DMS53 treated with DMSO at 0.1 percent for 48 hours (cell line): ENCODE measurements around the gene IL3.
A peak's percentile ranks its signal among the peaks of the same experiment; 100 is the strongest.

Experiments used
- DNase-seq: peaks from one replicate; lab custom pipeline; 2025; ENCODE audit not compliant: unreplicated experiment; lab: John Stamatoyannopoulos, UW

IL3 gene

DNA sequence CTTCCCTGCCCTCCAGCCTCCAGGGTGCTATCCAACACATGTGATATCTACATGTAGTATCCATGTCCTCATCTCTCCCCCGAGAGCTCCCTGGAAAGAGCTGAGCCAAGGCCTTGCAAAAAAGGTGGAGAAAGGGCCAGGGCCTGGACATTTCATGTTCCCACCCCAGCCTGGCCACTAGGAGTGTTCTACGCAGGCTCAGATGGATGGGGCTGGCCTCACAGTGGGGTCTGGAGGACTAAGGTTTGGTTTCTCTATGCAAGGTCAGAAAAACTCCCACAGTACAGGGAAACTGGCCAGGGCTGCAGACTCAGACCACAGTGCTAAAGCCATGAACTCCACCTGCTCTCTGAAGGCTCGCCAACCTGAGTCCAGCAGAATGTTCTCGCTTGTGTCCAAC, 11.6 kb downstream of the IL3 start:
- DNase-seq, result no peak

DNA sequence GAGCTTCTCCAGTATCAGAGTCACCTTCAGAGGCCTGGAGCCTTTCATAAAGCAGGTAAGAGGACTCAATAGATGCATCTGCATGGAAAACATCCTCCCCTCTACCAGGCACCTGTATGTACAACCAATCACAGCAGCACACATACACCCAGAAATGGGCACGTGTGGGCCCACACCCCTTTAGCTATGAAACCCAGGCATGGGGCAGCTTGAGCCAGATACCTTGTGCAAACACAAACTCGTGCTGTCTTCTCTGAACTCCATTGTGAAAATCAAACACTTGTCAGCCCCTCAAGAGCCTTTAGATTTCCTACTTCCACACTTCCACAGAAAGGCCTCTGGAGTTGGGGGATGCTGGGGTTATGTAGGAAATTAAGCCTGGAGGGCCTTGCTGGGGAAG, 12.1 kb downstream of the IL3 start:
- DNase-seq, result peak; percentile 74

DNA sequence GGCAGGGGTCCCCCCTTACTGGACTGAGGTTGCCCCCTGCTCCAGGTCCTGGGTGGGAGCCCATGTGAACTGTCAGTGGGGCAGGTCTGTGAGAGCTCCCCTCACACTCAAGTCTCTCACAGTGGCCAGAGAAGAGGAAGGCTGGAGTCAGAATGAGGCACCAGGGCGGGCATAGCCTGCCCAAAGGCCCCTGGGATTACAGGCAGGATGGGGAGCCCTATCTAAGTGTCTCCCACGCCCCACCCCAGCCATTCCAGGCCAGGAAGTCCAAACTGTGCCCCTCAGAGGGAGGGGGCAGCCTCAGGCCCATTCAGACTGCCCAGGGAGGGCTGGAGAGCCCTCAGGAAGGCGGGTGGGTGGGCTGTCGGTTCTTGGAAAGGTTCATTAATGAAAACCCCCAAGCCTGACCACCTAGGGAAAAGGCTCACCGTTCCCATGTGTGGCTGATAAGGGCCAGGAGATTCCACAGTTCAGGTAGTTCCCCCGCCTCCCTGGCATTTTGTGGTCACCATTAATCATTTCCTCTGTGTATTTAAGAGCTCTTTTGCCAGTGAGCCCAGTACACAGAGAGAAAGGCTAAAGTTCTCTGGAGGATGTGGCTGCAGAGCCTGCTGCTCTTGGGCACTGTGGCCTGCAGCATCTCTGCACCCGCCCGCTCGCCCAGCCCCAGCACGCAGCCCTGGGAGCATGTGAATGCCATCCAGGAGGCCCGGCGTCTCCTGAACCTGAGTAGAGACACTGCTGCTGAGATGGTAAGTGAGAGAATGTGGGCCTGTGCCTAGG, 13.0 kb downstream of the IL3 start, which contains the start of gene CSF2:
CSF2 (plus strand) TSS at position 559 of the 783 bp plus-strand sequence; CDS start at position 594, 35 bp downstream.
- DNase-seq, result peak; percentile 38

GRCh38 chr5:132074091-132074771, 13.8 kb downstream of the IL3 start:
- no peak for DNase-seq

GRCh38 chr5:132074772-132075718, 14.6 kb downstream of the IL3 start:
- DNase-seq, result peak; percentile 10

- no peak for DNase-seq
Measured at GRCh38 chr5:132075719-132076077, 15.2 kb downstream of the IL3 start.

DNA sequence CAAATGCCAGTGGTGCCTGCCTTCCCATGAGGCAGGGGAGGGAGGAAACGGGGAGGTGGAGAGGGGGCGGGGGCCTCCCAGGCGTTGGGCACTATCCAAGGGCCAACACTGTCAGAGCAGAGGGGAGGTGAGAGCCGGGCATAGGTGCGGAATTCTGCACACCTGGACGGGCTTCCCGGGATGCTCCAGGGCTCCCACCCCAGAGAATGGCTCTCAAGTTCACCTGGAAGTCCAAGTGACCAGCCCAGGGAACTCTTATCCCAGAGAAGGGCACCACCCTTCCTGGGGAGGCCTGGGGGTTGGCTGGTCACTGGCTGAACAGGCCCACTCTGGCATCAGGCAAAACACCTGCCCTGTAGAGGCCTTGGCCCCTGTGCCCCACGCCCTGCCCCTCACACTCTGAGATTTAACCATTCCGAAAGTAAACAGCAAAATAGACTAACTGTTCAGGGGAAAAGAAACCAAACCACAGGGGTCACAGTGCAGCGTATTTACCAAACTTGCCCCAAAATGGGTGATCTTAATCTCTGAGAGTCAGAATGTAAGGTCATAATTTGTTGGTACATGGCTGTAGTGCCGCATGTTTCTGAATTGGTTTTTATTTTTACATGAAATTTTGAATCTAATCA, 15.9 kb downstream of the IL3 start:
- no peak for DNase-seq

GRCh38 chr5:132076983-132077382, 16.5 kb downstream of the IL3 start:
- DNase-seq, result no peak

DNA sequence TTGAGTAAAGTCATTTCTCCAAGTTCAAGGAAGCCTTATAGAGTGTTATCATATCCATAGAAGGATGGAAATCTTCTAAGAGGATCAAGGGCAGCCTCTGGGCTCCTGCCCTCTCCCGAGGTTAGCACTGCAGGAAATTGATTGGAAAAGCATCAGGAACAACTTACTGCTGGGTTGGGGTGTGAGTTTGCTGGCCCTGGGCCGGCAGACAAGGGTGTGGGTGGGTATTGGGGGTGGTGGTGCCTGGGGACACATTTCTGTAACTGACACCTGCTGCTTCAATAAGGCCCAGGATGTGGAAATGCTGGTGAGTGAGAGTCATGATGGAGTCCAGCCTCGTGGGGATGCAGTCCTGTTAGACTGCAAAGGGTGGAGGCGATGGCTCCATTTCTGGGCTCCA, 18.6 kb downstream of the IL3 start:
- no peak for DNase-seq

- DNase-seq, result no peak
Measured at GRCh38 chr5:132079619-132080018, 19.2 kb downstream of the IL3 start.

DNA sequence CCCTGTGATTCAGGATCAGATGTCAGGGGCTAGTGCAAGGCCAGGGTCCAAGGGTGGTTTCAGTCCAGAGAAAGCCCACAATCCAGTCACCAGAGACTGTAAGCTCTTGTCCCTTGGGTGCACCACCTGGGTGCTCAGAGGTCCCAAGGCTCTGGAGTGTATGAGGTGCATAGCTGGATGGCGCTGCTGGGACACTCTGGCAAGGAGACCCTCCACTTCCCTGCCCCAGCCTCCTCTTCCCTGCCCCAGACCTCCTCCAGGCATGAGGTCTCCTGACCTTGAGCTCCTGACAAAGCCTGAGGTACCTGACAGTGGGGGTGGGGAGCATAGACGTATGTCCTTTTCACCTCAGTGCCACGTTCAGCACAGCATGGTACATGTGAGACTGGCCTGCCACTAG, 20.1 kb downstream of the IL3 start:
- no peak for DNase-seq

- DNase-seq, result no peak
Measured at GRCh38 chr5:132081458-132081857, 21.0 kb downstream of the IL3 start.

DNA sequence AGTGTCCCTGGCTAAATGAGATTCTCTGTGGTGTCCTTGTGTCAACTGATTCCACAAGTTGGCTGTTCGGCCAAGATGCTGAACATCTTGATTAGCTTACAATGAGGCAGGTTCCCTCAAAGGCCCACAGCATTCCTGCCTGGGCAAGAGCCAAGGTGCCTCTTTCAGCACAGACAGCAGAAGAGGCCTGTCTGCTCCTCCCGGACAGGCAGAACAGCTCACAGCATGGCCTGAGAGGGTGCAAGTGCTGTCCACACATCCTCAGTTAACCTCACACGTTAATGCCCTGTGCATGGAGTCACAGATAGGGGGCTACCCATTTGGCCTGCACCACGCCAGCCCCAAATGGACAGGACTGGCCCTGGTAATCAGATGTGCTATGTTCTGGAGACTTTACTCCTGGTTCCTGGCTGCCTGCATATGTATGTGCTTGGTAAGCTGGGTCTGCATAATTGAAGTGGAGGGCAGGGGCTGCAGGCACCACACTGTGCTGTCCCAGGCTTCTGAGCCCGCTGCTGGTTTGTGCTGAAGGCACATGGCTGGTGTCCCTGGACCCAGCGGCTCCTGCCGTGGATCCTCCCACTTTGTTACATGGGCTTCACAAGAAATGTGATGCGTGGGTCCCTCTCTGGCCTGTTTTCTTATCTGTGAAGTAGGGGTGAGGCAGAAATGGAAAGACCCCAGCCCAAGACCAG, 22.0 kb downstream of the IL3 start:
- DNase-seq, result no peak

GRCh38 chr5:132083071-132083678, 22.7 kb downstream of the IL3 start:
- no peak for DNase-seq

DNA sequence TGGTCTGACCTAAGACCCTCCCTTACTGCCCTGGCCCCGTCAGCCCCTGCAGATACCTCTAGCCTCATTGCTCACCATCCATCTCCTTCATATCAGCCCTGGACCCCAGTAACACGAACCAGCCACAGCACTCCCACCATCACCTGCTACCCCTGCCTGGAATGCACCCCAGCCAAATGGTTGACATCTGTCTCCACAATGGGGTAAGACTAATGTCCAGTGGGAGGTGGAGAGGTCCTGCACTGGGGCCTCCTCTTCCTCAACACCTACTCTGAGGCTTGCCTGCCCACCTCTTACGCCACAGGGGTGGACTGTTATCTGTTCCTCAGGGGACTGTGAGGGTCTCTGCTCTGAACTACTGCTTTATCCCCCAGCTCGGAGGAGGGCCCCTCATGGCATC, 25.2 kb downstream of the IL3 start:
- no peak for DNase-seq

DNA sequence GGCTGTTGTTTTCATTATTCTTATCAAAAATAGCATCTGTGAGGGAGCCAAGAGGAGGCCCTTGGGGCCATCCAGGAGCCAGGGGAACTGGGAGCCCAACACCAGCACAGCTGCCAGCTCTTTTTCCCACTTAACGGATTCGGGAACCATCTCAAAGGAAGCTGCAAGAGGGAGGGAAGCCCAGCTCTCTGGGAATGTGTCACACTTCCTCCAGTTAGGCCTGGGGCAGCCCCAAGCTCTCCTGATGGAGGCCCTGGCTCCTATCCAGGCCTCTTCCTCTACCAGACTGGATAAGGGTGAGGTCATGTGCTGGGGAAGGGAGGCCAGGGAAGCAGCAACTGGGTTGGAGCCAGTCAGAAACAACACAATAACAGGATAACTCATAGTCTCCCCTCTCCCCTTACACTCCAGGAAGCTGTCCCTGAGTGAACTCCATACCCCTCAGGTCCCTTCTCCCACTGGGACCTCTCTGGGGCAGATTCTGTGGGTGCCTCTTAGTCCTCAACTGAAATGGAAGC, 25.9 kb downstream of the IL3 start:
- DNase-seq, result no peak

- DNase-seq, result no peak
Measured at GRCh38 chr5:132087176-132087575, 26.7 kb downstream of the IL3 start.

GRCh38 chr5:132087661-132088060, 27.2 kb downstream of the IL3 start:
- no peak for DNase-seq

DNA sequence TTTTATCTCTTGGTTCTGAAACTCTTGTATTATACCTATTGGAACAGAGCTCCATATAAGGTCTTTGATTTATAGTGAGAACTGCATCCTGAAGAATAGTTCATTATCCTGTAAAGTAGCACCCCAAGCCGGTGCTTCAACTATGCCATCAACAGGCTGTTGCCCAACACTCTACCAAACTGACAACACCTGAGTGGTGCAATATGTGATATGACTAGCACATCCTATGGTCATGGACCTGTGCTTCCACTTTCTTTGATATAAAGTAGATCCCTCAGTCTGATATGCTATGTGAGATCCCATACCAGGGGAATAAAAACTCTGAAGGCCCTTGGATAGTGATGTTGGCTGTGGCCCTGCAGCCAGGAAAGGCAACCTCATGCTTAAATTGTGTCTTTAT, 28.9 kb downstream of the IL3 start:
- DNase-seq, result no peak

DNA sequence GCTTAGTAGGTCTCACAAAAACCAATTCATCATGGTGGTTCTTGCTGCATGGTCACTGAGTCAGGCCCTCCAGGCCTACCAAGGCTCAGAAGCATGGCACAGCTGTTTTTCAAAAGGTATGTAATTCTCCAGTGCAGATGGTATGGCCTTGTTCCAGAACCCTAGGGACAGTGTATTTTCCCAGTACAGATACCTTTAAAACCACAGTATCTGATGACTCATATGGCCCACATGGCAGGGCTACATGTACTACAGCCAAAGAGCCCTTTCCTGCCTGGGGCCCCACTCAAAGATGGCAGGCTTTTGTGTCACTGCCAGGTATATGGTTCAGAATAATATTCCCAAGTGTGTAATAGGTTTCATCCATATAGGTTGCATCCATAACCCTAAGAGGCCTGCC, 29.7 kb downstream of the IL3 start:
- peak; percentile 54 for DNase-seq
